Liver (tissue), 3 donors: ENCODE results near the gene ZNF423.

Source experiments
- JUND ChIP-seq, 2 donors: IDR thresholded peaks; 2 replicates each; pipeline ENCODE4 v1.6.1; 2016; ENCODE audit warnings: antibody characterized with exemption in 2 of 2
- RAD21 ChIP-seq, 2 donors: IDR thresholded peaks; 2 replicates each; pipeline ENCODE4 v1.6.1; 2016; ENCODE audit warnings: antibody characterized with exemption in 2 of 2, mild to moderate bottlenecking in 2 of 2
- RXRA ChIP-seq, 2 donors: IDR thresholded peaks; 2 replicates each; pipeline ENCODE4 v1.6.1; 2017 to 2018; ENCODE audit warnings: antibody characterized with exemption in 2 of 2, mild to moderate bottlenecking in 1 of 2
- TAF1 ChIP-seq: conservative IDR thresholded peaks from 2 replicates; pipeline ENCODE4 v1.6.1; 2016; ENCODE audit warnings: antibody characterized with exemption, mild to moderate bottlenecking
- TF ChIP-seq, protein P1 (sequence below): fragments of 150-350 bp; IDR thresholded peaks from 2 replicates; pipeline ENCODE4 v1.5.1; 2017; ENCODE audit warnings: improper control_type of control experiment, low read depth, low read length; ENCODE audit not compliant: missing input control
- donor health status: healthy.
- donor health status: healthy.

- TF ChIP-seq RXRA (IDR thresholded peaks at IDR 0.05) (no peak), JUND (IDR thresholded peaks at IDR 0.05) (no peak), TAF1 (no peak), RAD21 (IDR thresholded peaks at IDR 0.05) (no peak)
- TF ChIP-seq, protein P1, sequence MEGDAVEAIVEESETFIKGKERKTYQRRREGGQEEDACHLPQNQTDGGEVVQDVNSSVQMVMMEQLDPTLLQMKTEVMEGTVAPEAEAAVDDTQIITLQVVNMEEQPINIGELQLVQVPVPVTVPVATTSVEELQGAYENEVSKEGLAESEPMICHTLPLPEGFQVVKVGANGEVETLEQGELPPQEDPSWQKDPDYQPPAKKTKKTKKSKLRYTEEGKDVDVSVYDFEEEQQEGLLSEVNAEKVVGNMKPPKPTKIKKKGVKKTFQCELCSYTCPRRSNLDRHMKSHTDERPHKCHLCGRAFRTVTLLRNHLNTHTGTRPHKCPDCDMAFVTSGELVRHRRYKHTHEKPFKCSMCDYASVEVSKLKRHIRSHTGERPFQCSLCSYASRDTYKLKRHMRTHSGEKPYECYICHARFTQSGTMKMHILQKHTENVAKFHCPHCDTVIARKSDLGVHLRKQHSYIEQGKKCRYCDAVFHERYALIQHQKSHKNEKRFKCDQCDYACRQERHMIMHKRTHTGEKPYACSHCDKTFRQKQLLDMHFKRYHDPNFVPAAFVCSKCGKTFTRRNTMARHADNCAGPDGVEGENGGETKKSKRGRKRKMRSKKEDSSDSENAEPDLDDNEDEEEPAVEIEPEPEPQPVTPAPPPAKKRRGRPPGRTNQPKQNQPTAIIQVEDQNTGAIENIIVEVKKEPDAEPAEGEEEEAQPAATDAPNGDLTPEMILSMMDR, result no peak
Measured at GRCh38 chr16:49547448-49547847, 308.5 kb downstream of the ZNF423 start.
